Naive thymus-derived CD4-positive, alpha-beta T cell (primary cell): Measurements from ENCODE around the gene DOCK9. TPM values are rescaled to one million over a fixed set of nuclear protein-coding genes. Genes with fewer than 3 reads are reported as not detected.

Experiments used
- ATAC-seq: fragments of 150-1000 bp; cut with Tn5 transposase; 2 replicates; pipeline ENCODE4 v1.10.0; 2021; ENCODE audit warnings: mild to moderate bottlenecking, moderate library complexity
- CTCF ChIA-PET: fragments of 350-600 bp; sonication (Branson Sonifier 250); formaldehyde crosslinking; loops from one replicate; lab custom pipeline; 2021; ENCODE audit warnings: antibody characterized with exemption; lab: Charles Lee
- POLR2A ChIA-PET: fragments of 350-600 bp; sonication (Branson Sonifier 250); formaldehyde crosslinking; loops from one replicate; lab custom pipeline; 2021; ENCODE audit warnings: antibody characterized with exemption, inconsistent platforms; lab: Charles Lee
- DNase-seq, 9 donors: peaks; one replicate each; pipeline versions ENCODE4 v3.0.0 to v3.0.0-alpha.2; 2020 to 2022; ENCODE audit warnings: mixed read lengths in 1 of 9
- H3K27ac ChIP-seq: one replicate; pipeline ENCODE4 v1.7.0; 2013; ENCODE audit warnings: mild to moderate bottlenecking, low read depth, low read length, moderate library complexity
- H3K27me3 ChIP-seq, 2 donors: one replicate each; pipeline ENCODE4 v1.7.0; 2013; ENCODE audit warnings: low read length in 2 of 2, mild to moderate bottlenecking in 2 of 2, moderate library complexity in 2 of 2; ENCODE audit not compliant: control insufficient read depth in 2 of 2, insufficient read depth in 2 of 2
- H3K36me3 ChIP-seq, 3 experiments: 1 replicate in 2 of 3; 2 replicates in 1 of 3; pipeline ENCODE4 v1.7.0; 2013; ENCODE audit warnings: low read length in 3 of 3, mild to moderate bottlenecking in 3 of 3, moderate library complexity in 1 of 3; ENCODE audit not compliant: insufficient read depth in 3 of 3, control insufficient read depth in 2 of 3
- H3K4me1 ChIP-seq, 2 donors: one replicate each; pipeline ENCODE4 v1.7.0; 2013; ENCODE audit warnings: low read length in 2 of 2, mild to moderate bottlenecking in 2 of 2, moderate library complexity in 1 of 2; ENCODE audit not compliant: control insufficient read depth in 2 of 2, insufficient read depth in 2 of 2
- H3K4me3 ChIP-seq: 2 replicates; pipeline ENCODE4 v1.7.0; 2013; ENCODE audit warnings: mild to moderate bottlenecking, low read length
- H3K9me3 ChIP-seq, 3 experiments: 1 replicate in 2 of 3; 2 replicates in 1 of 3; pipeline ENCODE4 v1.7.0; 2013; ENCODE audit warnings: low read length in 3 of 3; ENCODE audit not compliant: control insufficient read depth in 2 of 3
- H3K27ac Mint-ChIP-seq, 9 donors: one replicate each; pipeline ENCODE4 v1.8.0; 2020 to 2022; ENCODE audit warnings: mixed read lengths in 9 of 9, mild to moderate bottlenecking in 8 of 9, moderate library complexity in 5 of 9, inconsistent platforms in 2 of 9
- H3K27me3 Mint-ChIP-seq, 5 donors: one replicate each; pipeline ENCODE4 v1.8.0; 2021 to 2022; ENCODE audit warnings: mixed read lengths in 5 of 5, mild to moderate bottlenecking in 1 of 5
- H3K36me3 Mint-ChIP-seq, 5 donors: one replicate each; pipeline ENCODE4 v1.8.0; 2020 to 2022; ENCODE audit warnings: mixed read lengths in 5 of 5, mild to moderate bottlenecking in 3 of 5, inconsistent platforms in 1 of 5
- H3K4me1 Mint-ChIP-seq, 7 donors: one replicate each; pipeline ENCODE4 v1.8.0; 2020 to 2022; ENCODE audit warnings: mixed read lengths in 7 of 7, mild to moderate bottlenecking in 3 of 7, inconsistent platforms in 1 of 7
- H3K4me3 Mint-ChIP-seq, 10 donors: one replicate each; pipeline ENCODE4 v1.8.0; 2020 to 2022; ENCODE audit warnings: mild to moderate bottlenecking in 10 of 10, mixed read lengths in 10 of 10, moderate library complexity in 6 of 10, inconsistent platforms in 2 of 10
- H3K9me3 Mint-ChIP-seq, 11 donors: one replicate each; pipeline ENCODE4 v1.8.0; 2020 to 2022; ENCODE audit warnings: mixed read lengths in 11 of 11, mild to moderate bottlenecking in 4 of 11, inconsistent platforms in 1 of 11, moderate library complexity in 1 of 11
- intact Hi-C, 2 donors: fragments of 100-400 bp; cut with micrococcal nuclease; formaldehyde crosslinking; loops; one replicate each; pipeline ENCODE4 v1.15.1; 2023
- polyA plus RNA-seq, 2 donors: library from polyadenylated mRNA; unstranded; fragments of 300-500 nt; fragmentation: Illumina TruSeq; gene quantifications; one replicate each; pipeline ENCODE4 v1.2.3, GENCODE V29; 2021
- total RNA-seq, 6 experiments: library from RNA in 5 of 6; stranded (reverse) in 5 of 6; gene quantifications; 1 replicate in 5 of 6; 2 replicates in 1 of 6; pipeline ENCODE4 v1.2.3 and lab custom pipeline; 2021 to 2026

Gene DOCK9
- total and polyA plus RNA-seq, 7 experiments from 2014 or later = 22.2 to 214 (median 122) TPM

GRCh38 chr13:98781470-98781869 is 196.4 kb downstream of the DOCK9 start:
- no peak overlapping the region for H3K4me3 ChIP-seq

DNA sequence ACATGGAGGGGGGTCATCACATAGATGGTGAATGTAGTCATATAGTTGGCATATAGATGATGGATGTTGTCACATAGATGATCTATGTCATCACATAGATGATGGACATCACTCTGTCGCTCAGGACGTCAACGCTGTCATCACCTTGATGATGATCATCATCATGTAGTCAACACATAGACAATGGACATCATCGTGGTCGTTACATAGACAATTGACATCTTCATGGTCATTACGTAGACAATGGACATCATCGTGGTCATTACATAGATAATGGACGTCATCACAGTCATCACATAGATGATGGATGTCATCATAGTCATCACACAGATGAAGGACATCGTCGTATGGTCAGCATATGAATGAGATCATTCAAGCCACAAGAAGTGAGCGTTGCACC is 196.8 kb downstream of the DOCK9 start:
- CTCF ChIA-PET = no interaction called here

More at GRCh38 chr13:98781470-98781869, 196.4 kb downstream of the DOCK9 start:
- H3K36me3 Mint-ChIP-seq = no peaks in the 10 kb centered on the region
- no peak overlapping the region for H3K27ac ChIP-seq
- H3K9me3 ChIP-seq = no peaks in the 10 kb centered on the region
- DNase-seq (no peak), ATAC-seq (no peak)
- H3K4me3 Mint-ChIP-seq = no peak overlapping the region
- H3K27me3 ChIP-seq = no peaks in the 10 kb centered on the region
- intact Hi-C loops = no loop called here
- POLR2A ChIA-PET = no interaction called here
- H3K4me1 Mint-ChIP-seq = no peaks in the 10 kb centered on the region
- CTCF ChIA-PET = no interaction called here
- H3K4me1 ChIP-seq = no peaks in the 10 kb centered on the region
- H3K36me3 ChIP-seq = no peaks in the 10 kb centered on the region
- peaks cover 0 to 6% (median 0%) of the 10 kb centered on the region in 11 donors for H3K9me3 Mint-ChIP-seq
- peaks cover 12 to 24% (median 15%) of the 10 kb centered on the region in 5 donors for H3K27me3 Mint-ChIP-seq
- H3K27ac Mint-ChIP-seq = no peak overlapping the region

GRCh38 chr13:98780451-98780850 is 197.4 kb downstream of the DOCK9 start:
- intact Hi-C loops = no loop called here
- ATAC-seq = no peak
- Histone ChIP-seq H3K27ac (no peak overlapping the region), H3K4me3 (no peak overlapping the region), H3K9me3 (no peaks in the 10 kb centered on the region), H3K36me3 (no peaks in the 10 kb centered on the region), H3K27me3 (no peaks in the 10 kb centered on the region), H3K4me1 (no peaks in the 10 kb centered on the region)
- POLR2A ChIA-PET = no interaction called here
- CTCF ChIA-PET = no interaction called here
- H3K27ac Mint-ChIP-seq = no peak overlapping the region
- no peak overlapping the region for H3K4me3 Mint-ChIP-seq
- peaks cover 0 to 6% (median 0%) of the 10 kb centered on the region in 11 donors for H3K9me3 Mint-ChIP-seq
- H3K27me3 Mint-ChIP-seq = peaks cover 11 to 24% (median 13%) of the 10 kb centered on the region in 5 donors
- DNase-seq = no peak
- H3K4me1 Mint-ChIP-seq = no peaks in the 10 kb centered on the region
- no peaks in the 10 kb centered on the region for H3K36me3 Mint-ChIP-seq

More for the DNA sequence above, 196.8 kb downstream of the DOCK9 start:
- Mint-ChIP-seq H3K27ac (no peak overlapping the region), H3K27me3 (peaks cover 12 to 24% (median 13%) of the 10 kb centered on the region in 5 donors), H3K9me3 (peaks cover 0 to 6% (median 0%) of the 10 kb centered on the region in 11 donors), H3K36me3 (no peaks in the 10 kb centered on the region), H3K4me3 (no peak overlapping the region), H3K4me1 (no peaks in the 10 kb centered on the region)
- ATAC-seq (no peak), DNase-seq (no peak)
- Histone ChIP-seq H3K27ac (no peak overlapping the region), H3K36me3 (no peaks in the 10 kb centered on the region), H3K4me1 (no peaks in the 10 kb centered on the region), H3K4me3 (no peak overlapping the region), H3K27me3 (no peaks in the 10 kb centered on the region), H3K9me3 (no peaks in the 10 kb centered on the region)
- POLR2A ChIA-PET = no interaction called here
- intact Hi-C loops = no loop called here

DNA sequence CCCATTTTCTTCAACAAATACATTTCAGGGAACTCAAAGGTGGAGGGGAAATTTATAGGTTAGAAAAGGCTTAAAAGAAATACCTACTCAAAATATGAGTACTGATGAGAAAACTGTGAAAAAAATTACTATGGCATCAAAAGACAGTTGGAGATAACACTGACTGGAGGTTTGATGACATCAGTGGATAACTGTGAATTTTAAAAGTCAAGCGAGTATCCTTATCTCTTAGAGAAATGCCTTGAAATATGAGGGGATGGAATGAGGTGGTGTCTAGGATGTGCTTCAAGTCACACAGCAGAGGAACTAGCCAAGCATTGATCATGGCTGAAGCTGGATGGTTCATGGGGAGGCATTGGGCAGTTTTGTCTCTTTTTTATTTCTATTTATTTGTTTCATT is 198.2 kb downstream of the DOCK9 start:
- Histone ChIP-seq H3K27ac (no peak overlapping the region), H3K4me1 (no peaks in the 10 kb centered on the region), H3K36me3 (no peaks in the 10 kb centered on the region), H3K9me3 (no peaks in the 10 kb centered on the region), H3K27me3 (no peaks in the 10 kb centered on the region), H3K4me3 (no peak overlapping the region)
- Mint-ChIP-seq H3K27ac (no peak overlapping the region), H3K27me3 (peaks cover 11 to 24% (median 13%) of the 10 kb centered on the region in 5 donors), H3K36me3 (no peaks in the 10 kb centered on the region), H3K4me3 (no peak overlapping the region), H3K9me3 (peaks cover 0 to 6% (median 0%) of the 10 kb centered on the region in 11 donors), H3K4me1 (no peaks in the 10 kb centered on the region)
- CTCF ChIA-PET = no interaction called here
- POLR2A ChIA-PET = no interaction called here
- intact Hi-C loops = no loop called here
- DNase-seq = no peak
- ATAC-seq = no peak

DNA sequence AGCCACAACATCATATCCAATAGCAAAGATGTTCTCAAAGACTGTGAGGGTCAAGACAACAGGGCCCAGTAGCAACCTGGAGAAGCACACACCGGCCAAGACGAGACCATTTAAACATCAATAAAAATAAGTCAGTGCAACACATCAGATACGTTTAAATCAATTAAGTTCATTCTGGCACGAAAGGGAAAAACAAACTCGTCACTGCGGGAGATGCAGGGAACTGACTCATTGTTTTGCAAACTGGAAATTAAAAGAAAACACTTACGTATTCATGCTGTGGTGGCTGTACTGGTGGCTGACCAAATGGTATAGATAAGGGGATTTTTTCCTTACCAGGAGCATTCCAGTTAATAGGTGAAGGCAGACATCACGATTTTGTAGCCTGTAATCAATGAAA is 199.1 kb downstream of the DOCK9 start:
- no peak overlapping the region for H3K4me3 Mint-ChIP-seq
- POLR2A ChIA-PET = no interaction called here
- H3K4me1 Mint-ChIP-seq = no peaks in the 10 kb centered on the region
- no peak overlapping the region for H3K4me3 ChIP-seq
- no peaks in the 10 kb centered on the region for H3K9me3 ChIP-seq
- H3K9me3 Mint-ChIP-seq = peaks cover 0 to 6% (median 0%) of the 10 kb centered on the region in 11 donors
- ATAC-seq = no peak
- CTCF ChIA-PET = no interaction called here
- DNase-seq = no peak
- H3K27ac ChIP-seq = no peak overlapping the region
- intact Hi-C loops = no loop called here
- peaks cover 11 to 24% (median 13%) of the 10 kb centered on the region in 5 donors for H3K27me3 Mint-ChIP-seq
- H3K36me3 ChIP-seq = no peaks in the 10 kb centered on the region
- no peaks in the 10 kb centered on the region for H3K36me3 Mint-ChIP-seq
- no peaks in the 10 kb centered on the region for H3K4me1 ChIP-seq
- no peaks in the 10 kb centered on the region for H3K27me3 ChIP-seq
- H3K27ac Mint-ChIP-seq = no peak overlapping the region

- POLR2A ChIA-PET = no interaction called here
- Mint-ChIP-seq H3K27me3 (peaks cover 10 to 23% (median 13%) of the 10 kb centered on the region in 5 donors), H3K4me3 (no peak overlapping the region), H3K27ac (no peak overlapping the region), H3K4me1 (no peaks in the 10 kb centered on the region), H3K9me3 (peaks cover 0 to 6% (median 0%) of the 10 kb centered on the region in 11 donors), H3K36me3 (no peaks in the 10 kb centered on the region)
- CTCF ChIA-PET = no interaction called here
- no peaks in the 10 kb centered on the region for H3K36me3 ChIP-seq
- H3K27me3 ChIP-seq = no peaks in the 10 kb centered on the region
- intact Hi-C loops = no loop called here
- no peaks in the 10 kb centered on the region for H3K4me1 ChIP-seq
- DNase-seq (no peak), ATAC-seq (no peak)
- H3K9me3 ChIP-seq = no peaks in the 10 kb centered on the region
- no peak overlapping the region for H3K27ac ChIP-seq
- H3K4me3 ChIP-seq = no peak overlapping the region
Measured at GRCh38 chr13:98776644-98777043, 201.2 kb downstream of the DOCK9 start.

DNA sequence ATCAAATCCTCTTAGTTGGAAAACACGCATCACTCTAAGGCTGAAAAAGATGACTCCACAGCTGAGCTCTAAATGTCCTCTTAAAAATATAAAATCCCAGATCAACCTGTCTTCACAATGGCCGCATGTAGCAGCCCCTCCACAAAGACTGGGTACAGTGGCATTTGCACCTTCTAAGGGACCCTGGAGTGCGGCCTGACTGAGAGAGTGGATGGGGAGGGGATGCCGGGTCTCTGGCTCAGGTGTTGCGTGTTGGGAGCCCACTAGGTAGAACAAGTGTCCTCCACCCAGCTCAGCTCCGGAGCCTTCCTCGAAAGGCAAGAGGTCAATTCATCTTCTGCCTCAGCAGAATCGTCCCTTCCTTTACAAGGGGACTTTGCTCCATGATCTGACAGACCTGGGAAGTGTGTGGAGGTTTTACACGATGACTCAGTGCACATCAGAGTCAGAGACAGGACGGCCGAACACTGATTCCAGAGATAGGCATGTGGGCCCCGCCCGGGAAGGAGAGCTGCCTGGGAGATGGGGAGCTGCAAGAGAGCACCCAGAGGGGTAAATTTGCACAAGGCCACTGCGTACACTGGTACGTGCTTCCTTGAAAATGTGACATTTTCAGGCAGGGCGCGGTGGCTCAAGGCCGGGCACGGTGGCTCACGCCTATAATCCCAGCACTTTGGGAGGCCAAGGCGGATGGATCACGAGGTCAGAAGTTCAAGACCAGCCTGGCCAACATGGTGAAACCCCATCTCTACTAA is 201.8 kb downstream of the DOCK9 start:
- Histone ChIP-seq H3K4me3 (no peak overlapping the region), H3K9me3 (no peaks in the 10 kb centered on the region), H3K36me3 (no peaks in the 10 kb centered on the region), H3K27me3 (no peaks in the 10 kb centered on the region), H3K4me1 (no peaks in the 10 kb centered on the region), H3K27ac (no peak overlapping the region)
- peaks cover 6 to 17% (median 9%) of the 10 kb centered on the region in 5 donors for H3K27me3 Mint-ChIP-seq
- ATAC-seq (no peak), DNase-seq (no peak)
- ChIA-PET CTCF (interaction anchor here (0.5 kb wide), 1 partner anchor 9 kb away, joined by 3 read pairs; no protein-coding TSS in a partner anchor), POLR2A (interaction anchor here (0.5 kb wide), 1 partner anchor 513 kb away, joined by 5 read pairs; no protein-coding TSS in a partner anchor)
- no peak overlapping the region for H3K4me3 Mint-ChIP-seq
- H3K4me1 Mint-ChIP-seq = no peaks in the 10 kb centered on the region
- no peaks in the 10 kb centered on the region for H3K36me3 Mint-ChIP-seq
- H3K9me3 Mint-ChIP-seq = peaks cover 0 to 7% (median 0%) of the 10 kb centered on the region in 11 donors
- intact Hi-C loops = no loop called here
- H3K27ac Mint-ChIP-seq = no peak overlapping the region
